Stimulated activated CD4-positive, alpha-beta T cell treated with anti-CD3 and anti-CD28 coated beads, Interleukin-4, amount 100 ng/mL, for 4 hours (primary cell): ENCODE measurements around the gene PPIP5K2.
A peak's percentile ranks its signal among the peaks of the same experiment; 100 is the strongest.
"Not testable (repeated sequence)": the region's sequence is repeated elsewhere in the genome, so short reads cannot be mapped to it uniquely, and the experiment has no call there.

Experiments used
- DNase-seq, 2 experiments: peaks; one replicate each; pipeline ENCODE4 v3.0.0-alpha.2; 2020

Gene PPIP5K2

DNA sequence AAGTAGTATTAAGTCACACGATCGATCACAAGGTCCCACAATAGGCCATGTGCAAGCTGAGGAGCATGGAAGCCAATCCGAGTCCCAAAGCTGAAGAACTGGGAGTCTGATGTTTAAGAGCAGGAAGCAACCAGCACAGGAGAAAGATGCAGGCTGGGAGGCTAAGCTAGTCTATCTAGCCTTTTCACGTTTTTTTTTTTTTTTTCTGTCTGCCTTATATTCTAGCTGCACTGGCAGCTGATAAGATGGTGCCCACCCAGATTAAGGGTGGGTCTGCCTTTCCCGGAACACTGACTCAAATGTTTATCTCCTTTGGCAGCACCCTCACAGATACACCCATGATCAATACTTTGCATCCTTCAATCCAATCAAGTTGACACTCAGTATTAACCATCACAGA lies 6.5 kb downstream of the PPIP5K2 start:
- DNase-seq: no peak

DNA sequence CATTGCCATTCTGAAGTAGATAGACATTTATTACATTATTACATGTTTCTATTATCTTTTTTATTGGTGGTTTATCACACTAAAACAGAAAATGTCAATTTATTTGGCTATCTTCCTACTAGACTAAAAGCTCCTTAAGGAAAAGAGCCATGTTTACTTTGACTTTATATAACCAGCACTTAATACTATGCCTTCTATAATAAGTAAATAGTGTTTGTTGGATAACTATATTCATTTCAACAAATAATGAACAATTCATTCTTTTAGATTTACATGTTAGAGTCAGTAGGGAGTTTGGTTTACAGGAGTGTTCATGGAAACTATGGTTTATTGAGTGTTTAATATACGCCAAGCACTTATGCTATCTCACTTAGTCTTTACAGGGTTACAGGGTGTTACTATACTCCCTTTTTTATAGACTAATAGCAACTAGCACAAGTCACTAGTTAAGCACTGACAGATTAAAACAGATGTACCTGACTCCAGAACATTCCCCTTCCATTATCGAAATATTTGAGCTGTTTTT lies 7.3 kb downstream of the PPIP5K2 start:
- no peak for DNase-seq

DNA sequence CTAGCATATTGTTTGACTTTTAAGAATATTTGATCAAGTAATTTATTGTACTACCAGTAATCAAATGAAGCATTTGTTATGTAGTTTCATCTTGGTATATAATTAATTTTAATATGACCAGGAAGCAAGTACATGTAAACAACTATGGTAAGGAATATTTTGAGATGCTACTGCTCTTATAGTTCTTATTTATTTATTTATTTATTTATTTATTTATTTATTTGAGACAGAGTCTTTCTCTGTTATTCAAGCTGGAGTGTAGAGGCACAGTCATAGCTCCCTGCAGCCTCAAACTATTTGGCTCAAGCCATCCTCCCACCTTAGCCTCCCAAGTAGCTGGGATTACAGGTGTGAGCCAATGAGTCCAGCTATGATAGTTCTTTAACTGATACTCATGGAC lies 8.1 kb downstream of the PPIP5K2 start:
- no peak for DNase-seq

DNA sequence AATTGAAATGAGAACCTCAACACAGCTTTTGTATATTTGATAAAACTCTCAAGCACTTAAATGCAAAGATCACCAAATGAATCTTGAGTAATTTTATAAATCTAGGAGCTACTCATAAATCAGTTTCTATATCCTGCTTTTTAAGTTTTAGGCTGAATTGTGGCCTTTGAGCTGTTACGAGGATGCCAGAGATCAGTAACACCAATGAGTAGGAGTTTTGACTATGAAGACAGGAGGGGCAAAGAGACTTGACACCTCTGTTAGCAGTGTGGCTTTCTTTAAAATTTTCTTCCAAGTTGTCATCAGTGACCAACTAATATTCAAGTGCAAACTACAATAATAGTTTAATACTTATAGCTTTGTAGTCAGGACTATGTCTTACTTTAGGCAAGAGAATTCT lies 12.6 kb downstream of the PPIP5K2 start:
- no peak for DNase-seq

DNA sequence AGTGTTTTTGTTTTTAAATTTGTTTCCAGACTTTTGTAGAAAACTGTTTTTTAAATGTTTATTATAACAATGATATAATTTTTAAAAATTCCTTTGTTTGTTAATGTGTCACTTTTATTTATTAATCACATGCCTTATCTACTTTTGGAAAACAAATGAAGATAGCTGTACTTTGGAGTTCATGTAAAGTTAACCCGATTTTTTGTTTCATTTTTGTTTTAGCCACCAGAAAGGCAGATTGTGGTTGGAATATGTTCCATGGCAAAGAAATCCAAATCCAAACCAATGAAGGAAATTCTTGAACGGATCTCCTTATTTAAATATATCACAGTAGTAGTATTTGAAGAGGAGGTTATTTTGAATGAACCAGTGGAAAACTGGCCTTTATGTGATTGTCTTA lies 13.1 kb downstream of the PPIP5K2 start:
- DNase-seq: no peak

DNA sequence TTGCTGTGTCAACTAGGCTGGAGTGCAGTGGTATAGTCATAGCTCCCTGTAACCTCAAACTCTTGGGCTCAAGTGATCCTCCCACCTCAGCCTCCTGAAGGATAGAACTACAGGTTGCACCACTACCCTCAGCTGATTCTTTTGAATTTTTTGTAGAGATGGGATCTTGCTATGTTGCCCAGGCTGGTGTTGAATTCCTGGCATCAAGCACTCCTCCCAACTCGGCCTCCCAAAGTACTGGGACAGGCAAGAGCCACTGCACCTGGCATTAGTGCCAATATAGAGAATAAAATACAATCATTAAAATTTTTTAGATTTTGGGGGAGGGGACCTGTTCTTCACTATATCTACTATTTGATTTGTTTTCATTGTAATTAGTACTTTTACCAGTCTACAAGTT lies 15.4 kb downstream of the PPIP5K2 start:
- DNase-seq: no peak

DNA sequence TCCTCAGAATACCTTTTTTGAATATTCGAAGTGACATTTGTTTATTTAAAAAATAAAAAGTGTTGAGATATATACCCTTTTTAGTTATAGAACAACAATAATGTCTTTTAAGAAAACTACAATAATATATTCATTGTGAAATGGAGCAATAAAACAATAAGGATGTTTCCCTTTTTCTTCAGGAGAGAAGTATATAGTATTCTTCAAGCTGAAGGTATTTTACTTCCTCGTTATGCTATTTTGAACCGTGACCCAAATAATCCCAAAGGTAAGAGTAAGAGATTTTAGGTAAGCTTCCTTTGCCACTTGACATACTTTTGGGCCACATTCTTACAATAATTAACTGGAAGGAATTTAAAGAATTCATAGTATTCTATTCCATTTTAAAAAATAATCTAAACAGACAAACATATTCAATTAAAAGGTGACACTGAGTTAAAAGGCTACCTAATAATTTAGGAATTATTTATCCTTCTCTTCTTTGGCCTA lies 18.1 kb downstream of the PPIP5K2 start:
- no peak for DNase-seq

DNA sequence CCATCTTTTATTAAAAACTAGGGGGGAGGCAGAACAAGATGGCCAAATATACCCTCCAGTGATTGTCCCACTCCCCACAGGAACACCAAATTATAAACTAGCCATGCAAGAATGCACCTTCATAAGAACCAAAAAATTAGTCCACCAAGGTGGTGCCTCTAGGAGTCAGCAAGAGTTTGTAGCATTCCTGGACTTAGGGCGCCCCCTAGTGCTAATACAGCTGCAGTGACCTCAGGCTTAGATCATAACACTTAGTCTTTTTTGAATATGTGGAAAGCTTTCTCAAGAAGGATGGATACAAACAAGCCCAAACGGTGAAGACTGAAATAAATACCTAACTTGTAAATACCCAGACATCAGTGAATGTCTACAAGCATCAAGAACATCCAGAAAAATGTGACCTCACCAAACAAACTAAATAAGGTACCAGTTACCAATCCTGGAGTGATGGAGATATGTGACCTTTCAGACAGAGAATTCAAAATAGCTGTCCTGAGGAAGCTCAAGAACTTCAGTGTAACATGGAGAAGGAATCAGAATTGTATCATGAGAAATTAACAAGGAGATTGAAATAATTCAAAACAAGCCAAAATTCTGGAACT lies 19.3 kb downstream of the PPIP5K2 start:
- peak; percentile 69 to 70 for DNase-seq

DNA sequence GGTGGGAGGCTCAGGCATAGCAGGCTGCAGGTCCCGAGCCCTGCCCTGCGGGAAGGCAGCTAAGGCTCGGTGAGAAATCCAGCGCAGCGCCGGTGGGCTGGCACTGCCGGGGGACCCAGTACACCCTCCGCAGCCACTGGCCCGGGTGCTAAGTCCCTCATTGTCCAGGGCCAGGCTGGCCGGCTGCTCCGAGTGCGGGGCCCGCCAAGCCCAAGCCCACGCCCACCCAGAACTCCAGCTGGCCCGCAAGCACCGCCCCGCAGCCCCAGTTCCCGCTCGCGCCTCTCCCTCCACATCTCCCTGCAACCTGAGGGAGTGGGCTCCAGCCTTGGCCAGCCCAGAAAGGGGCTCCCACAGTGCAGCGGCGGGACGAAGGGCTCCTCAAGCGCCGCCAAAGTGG lies 22.0 kb downstream of the PPIP5K2 start:
- DNase-seq: not testable (repeated sequence)

DNA sequence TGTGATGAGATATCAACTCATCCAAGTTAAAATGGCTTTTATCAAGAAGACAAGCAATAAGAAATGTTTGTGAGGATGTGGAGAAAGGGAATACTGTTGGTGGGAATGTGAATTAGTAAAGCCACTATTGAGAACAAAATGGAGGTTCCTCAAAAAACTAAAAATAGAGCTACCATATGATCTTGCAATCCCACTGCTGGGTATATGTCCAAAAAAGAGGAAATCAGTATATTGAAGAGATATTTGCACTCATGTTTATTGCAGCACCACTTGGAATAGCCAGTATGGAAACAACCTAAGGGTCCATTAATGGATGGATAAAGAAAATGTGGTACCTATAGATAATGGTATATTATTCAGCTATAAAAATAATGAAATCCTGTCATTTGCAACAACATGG lies 25.1 kb downstream of the PPIP5K2 start:
- DNase-seq: no peak

DNA sequence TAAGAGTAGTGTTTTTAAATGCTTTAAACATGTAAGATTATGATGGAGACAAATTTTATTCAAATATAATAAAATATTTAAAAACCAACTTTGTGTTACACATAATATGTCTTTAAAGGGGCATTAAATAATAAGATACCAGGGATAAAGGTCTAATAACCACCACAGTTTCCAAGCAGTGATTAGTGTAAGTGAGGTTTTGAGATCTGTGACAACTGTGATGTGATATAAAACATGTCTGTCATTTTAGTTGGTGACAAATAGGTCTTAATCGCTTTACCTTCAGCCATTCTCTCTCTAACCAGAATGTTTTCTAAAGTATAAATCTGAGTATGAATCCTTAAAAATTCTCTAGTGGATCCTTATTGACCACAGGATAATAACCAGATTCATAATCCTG lies 28.1 kb downstream of the PPIP5K2 start:
- DNase-seq: no peak

DNA sequence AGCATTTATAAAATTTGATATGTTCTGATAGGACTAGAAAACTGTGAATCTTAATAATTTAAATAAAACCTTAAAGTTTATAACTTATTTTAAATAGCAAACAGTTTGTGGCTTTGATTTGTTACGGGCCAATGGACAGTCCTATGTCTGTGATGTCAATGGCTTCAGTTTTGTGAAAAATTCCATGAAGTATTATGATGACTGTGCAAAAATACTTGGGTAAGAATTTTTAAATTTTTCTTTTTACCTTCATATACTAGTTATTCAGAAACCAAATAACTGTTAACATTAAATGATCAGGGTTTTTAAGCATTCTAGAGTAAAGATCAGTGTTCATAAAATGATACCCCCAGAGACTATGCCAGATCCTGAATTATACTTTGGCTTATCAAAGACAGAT lies 31.1 kb downstream of the PPIP5K2 start:
- no peak for DNase-seq

DNA sequence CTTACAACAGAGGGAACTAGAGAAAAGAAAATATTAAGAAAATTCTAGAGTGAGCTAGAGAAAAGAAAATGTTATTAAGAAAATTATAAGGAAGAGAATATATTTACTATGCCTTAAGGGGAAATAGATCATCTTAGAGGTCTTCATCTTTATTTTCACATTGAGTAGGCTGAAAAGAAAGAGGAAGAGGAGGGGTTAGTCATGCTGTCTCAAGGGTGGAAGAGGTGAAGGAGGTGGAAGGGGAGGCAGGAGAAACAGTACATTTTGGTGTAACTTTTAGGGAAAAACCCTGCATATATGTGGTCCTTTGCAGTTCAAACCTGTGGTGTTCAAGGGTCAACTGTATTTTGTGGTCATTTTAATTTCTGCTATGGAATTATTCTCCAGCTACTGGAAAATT lies 46.6 kb downstream of the PPIP5K2 start:
- DNase-seq: no peak

DNA sequence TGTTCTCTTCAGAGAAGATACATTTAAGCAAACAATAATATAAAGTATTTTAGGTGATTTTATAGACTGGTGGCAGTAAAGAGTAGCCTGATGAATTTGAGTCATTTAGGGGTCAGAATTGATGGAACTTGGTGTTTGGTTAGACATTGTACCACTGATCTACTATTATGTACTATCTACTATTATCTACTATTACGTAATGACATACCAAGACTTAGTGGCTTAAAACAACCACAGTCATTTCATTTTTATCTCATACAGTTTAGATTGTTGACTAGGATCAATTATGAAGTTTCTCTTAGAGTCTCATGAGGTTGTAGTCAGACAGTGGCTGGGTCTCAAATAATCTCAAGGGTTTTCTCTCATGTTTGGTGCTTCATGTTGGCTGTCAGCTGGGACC lies 54.0 kb downstream of the PPIP5K2 start:
- DNase-seq: no peak

DNA sequence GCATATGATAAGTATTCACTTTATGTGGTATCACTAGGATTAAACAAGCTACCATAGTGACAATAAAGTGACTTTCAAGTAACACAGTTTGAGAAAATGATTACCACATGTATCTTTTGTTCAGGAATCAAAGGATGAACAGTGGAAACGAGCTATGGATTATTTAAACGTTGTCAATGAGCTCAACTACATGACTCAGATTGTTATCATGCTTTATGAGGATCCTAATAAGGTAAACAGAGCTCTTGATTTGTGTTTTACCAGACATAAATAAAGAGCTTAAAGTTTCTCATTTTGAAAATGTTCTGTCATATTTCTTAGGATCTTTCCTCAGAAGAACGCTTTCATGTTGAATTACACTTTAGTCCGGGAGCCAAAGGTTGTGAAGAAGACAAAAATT lies 57.4 kb downstream of the PPIP5K2 start:
- no peak for DNase-seq

DNA sequence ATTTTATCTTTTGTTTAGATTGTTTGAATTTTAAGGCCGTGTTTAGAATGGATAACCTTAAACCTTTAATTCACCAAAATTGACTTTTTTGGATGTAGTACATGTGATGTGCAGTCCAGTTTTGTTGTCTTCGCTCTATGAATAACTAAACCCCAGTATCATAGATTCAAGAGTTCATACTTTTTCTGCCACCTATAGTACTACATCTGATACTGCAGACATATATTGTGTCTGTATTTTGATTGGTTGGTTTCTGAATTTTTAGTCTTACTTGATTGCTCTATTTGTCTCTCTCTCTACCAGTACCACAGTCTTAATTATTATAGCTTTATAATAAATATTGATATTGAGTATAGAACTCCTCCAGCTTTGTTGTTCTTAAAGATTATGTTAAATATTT lies 58.1 kb downstream of the PPIP5K2 start:
- DNase-seq: no peak

DNA sequence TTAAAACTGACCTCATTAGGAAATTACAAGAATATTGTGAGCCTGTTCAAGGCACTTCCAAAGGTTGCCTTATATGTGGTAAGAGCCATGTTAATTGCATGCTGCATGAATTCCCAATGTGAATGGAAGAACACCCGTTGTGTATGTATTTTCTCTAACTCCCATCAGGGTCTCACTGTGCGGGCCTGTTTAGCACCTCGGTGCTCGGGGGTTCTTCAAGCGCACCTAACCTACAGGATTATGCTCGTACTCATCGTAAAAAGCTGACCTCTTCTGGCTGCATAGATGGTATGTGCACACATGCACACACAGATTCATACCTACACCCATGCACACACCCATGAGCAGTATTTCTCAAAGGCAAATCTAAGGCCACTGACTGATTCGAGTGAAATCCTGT lies 66.1 kb downstream of the PPIP5K2 start:
- no peak for DNase-seq

DNA sequence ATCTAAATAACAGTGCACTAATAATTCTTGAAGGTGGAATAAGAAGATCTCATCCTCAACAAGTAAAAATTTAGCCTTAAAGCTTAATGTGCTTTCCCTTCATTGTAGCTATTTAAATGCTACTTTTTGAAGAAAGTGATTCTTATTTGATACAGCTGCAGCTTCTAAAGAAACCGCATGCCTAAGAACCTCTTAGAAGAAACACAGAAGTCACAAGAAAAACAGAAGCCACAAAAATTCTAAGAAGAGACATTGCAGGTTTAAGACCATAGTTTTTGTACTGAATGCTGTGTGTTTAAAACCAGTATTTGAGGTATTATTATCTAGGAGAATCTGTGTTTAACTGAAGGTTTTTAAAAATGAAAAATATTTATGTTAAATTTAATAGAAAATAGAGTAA lies 68.3 kb downstream of the PPIP5K2 start:
- DNase-seq: no peak

DNA sequence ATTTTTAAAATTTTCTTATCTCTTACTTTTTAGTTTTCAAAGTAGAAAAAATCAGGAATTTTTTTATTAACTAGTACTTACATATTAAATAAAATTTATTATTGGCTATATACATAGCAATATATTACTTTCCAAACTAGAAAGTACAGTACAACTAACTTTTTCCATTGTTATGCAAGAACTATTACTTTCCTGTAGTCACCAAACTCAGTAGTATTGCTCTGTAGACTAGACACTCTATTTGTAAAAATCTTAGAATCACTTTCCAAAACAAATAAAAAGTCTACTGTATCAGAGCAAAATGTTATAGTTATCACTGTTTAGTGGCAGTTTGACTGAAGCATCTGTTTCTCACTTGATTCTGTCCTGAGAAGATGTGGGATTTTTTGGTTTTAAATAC lies 83.1 kb downstream of the PPIP5K2 start:
- DNase-seq: no peak

DNA sequence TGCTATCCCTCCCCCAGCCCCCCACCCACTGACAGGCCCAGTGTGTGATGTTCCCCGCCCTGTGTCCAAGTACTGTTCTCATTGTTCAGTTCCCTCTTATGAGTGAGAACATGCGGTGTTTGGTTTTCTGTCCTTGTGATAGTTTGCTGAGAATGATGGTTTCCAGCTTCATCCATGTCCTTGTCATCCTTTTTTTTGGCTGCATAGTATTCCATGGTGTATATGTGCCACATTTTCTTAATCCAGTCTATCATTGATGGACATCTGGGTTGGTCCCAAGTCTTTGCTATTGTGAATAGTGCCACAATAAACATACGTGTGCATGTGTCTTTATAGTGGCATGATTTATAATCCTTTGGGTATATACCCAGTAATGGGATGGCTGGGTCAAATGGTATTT lies 84.9 kb downstream of the PPIP5K2 start:
- DNase-seq: not testable (repeated sequence)

DNA sequence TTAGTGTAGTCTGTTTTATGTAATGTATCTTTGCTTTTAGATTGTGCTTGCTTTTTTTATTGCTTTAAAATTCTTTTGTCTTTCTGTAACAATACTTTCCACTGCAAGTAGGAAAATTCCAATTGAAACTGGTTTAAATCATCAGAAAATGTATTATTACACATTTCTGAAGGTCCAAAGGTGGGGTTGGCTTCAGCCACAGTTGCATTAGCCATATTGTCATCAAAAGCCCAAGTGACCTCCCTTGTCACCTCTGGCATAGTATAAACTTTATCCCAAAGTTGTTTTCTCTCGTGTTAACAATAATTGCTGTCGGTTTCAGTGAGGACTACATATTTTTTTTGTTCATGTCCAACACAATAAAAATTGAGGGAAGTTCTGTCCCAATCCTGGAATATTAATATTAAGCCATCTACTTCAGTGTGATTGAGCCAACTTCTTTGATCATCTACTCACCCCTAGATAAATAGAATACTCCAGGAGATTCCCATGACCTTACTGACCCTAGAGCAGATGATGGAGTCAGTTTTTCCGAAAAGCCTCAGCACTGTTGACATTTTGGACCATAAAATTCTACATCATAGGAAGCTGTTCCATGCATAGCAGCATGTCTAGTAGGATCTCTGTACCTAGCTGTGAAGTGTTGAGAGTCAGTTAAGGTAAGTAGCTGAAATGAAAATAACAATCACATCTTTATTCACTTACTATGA lies 86.0 kb downstream of the PPIP5K2 start:
- no peak for DNase-seq

DNA sequence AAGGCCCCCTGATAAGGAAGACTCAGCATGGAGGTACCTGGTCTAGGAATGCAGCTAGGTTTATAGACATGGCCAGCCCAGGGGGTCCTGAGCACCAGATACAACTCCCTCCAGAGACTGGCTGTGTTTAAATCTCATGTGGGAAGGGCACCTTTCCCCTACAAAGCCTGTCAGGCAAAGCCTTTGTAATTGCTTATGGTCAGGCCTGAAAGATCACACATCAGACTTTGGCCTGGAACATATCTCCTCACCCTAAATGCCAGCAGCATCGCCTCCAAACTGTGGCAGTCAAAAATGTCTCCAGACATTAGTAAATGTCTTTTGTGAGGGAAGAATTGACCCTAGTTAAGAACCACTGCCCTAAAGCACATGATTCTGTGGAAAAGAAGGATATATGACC lies 86.9 kb downstream of the PPIP5K2 start:
- no peak for DNase-seq

DNA sequence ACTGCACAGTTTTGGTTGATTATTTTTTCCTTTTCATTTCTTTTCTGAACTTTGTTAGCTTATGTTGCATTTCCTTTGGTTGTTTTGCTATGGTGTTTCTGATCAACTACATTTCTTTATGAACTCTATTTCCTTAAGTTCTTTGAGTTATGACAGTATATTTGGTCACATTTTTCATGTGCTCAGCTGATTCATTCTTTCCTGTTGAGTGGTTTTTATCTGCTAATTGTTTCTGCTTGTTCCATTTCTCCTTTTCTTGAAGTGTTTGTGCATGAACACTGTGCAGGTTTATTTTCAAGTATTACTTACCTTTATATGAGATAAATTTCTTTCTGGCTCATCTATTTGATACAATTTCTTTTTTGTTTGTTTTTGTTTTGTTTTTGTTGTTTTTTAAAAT lies 87.6 kb downstream of the PPIP5K2 start:
- DNase-seq: no peak

DNA sequence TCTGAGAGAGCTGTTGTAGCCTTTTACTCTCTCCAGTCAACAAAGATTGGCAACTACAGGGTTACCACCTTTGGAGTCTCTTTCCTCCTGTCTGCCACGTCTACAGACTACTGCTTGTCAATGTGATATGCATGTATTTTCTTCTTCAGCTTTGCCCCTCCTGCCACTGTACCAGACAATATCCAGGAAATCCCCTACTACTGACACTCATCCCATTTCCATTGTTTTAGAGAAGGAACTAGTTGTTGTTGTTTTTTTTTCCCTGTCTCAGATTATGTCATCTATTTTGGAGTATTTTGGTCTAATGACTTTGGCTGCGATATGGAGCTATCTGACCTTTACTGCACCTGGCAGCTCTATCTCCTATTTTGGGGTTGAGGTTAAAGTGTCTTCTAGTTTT lies 88.4 kb downstream of the PPIP5K2 start:
- DNase-seq: no peak

DNA sequence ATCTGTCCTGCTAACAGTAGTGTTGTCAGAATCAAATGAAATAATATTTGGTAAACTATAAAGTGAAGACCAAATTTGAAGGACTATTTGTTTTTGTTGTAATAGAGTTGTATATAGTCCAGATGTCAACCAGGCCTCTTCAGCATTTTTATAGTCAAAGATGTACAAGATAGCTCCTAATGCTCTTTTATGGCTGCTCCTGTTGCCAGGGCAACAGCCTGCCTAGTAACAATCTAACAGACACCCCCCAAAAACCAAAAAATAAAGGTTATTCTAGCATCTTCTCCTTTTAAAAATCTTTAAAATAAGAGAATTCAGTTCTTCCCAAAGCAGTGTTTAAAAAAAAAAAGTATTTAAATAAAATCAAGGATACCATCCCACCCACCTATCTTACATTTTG lies 89.0 kb downstream of the PPIP5K2 start:
- no peak for DNase-seq
